Measurements from ENCODE around the gene ARHGAP25.
A peak's percentile ranks its signal among the peaks of the same experiment; 100 is the strongest.

ARHGAP25 gene

GRCh38 chr2:68720665-68721064, 13.9 kb upstream of the ARHGAP25 start:
- no peak for DNase-seq (ENCODE audit: low spot score)

- DNase-seq (ENCODE audit: low spot score), result no peak
These were observed 13.0 kb upstream of the ARHGAP25 start for GRCh38 chr2:68721482-68722101.

- DNase-seq (ENCODE audit: low spot score), result peak; percentile 11
These were observed 11.9 kb upstream of the ARHGAP25 start for GRCh38 chr2:68722712-68723111.

GRCh38 chr2:68723181-68723580, 11.4 kb upstream of the ARHGAP25 start:
- DNase-seq (ENCODE audit: low spot score), result no peak

- no peak for DNase-seq (ENCODE audit: low spot score)
These were observed 8.5 kb upstream of the ARHGAP25 start for GRCh38 chr2:68726100-68726499.

GRCh38 chr2:68726608-68727367, 7.8 kb upstream of the ARHGAP25 start:
- no peak for DNase-seq (ENCODE audit: low spot score)

GRCh38 chr2:68727683-68728375, 6.8 kb upstream of the ARHGAP25 start:
- DNase-seq (ENCODE audit: low spot score), result no peak

- no peak for DNase-seq (ENCODE audit: low spot score)
These were observed 3.8 kb upstream of the ARHGAP25 start for GRCh38 chr2:68730828-68731227.

GRCh38 chr2:68732036-68732932, 2.3 kb upstream of the ARHGAP25 start:
- DNase-seq (ENCODE audit: low spot score), result no peak

GRCh38 chr2:68733365-68733764, 1.2 kb upstream of the ARHGAP25 start:
- DNase-seq (ENCODE audit: low spot score), result no peak

GRCh38 chr2:68734176-68734575, 435 bp upstream of the ARHGAP25 start:
- no peak for DNase-seq (ENCODE audit: low spot score)

- DNase-seq (ENCODE audit: low spot score), result no peak
These were observed 1.5 kb downstream of the ARHGAP25 start for GRCh38 chr2:68736086-68736485.

- DNase-seq (ENCODE audit: low spot score), result no peak
These were observed 3.1 kb downstream of the ARHGAP25 start for GRCh38 chr2:68737711-68738110.

- no peak for DNase-seq (ENCODE audit: low spot score)
These were observed 4.4 kb downstream of the ARHGAP25 start for GRCh38 chr2:68738906-68739594.

GRCh38 chr2:68739595-68740399, 5.2 kb downstream of the ARHGAP25 start:
- no peak for DNase-seq (ENCODE audit: low spot score)

GRCh38 chr2:68740400-68740914, 5.8 kb downstream of the ARHGAP25 start:
- DNase-seq (ENCODE audit: low spot score), result no peak

- DNase-seq (ENCODE audit: low spot score), result no peak
These were observed 6.6 kb downstream of the ARHGAP25 start for GRCh38 chr2:68741238-68741637.

GRCh38 chr2:68741805-68742306, 7.2 kb downstream of the ARHGAP25 start:
- DNase-seq (ENCODE audit: low spot score), result no peak

- no peak for DNase-seq (ENCODE audit: low spot score)
These were observed 8.2 kb downstream of the ARHGAP25 start for GRCh38 chr2:68742626-68743415.
